MM.1S (cell line): ENCODE data around the gene CDC25B.

ENCODE experiments used
- DNase-seq: peaks from one replicate; pipeline ENCODE4 v3.0.0-alpha.2; 2015
- H2AFZ ChIP-seq: fragments of 300-600 bp; sonication (generic); 2 replicates; pipeline ENCODE4 v1.6.0; 2016; ENCODE audit warnings: antibody characterized with exemption, low read length
- H3F3A ChIP-seq: fragments of 300-600 bp; sonication (generic); 2 replicates; pipeline ENCODE4 v1.6.1; 2016; ENCODE audit warnings: mild to moderate bottlenecking, antibody characterized with exemption, low read length, moderate library complexity, mixed read lengths; ENCODE audit not compliant: insufficient read depth
- H3K27ac ChIP-seq: fragments of 300-600 bp; sonication (generic); 2 replicates; pipeline ENCODE4 v1.5.1; 2016; ENCODE audit warnings: mild to moderate bottlenecking, low read length
- H3K27me3 ChIP-seq: fragments of 300-600 bp; sonication (generic); replicated peaks from 2 replicates; pipeline ENCODE4 v1.6.0; 2016; ENCODE audit warnings: low read length; ENCODE audit not compliant: insufficient read depth
- H3K36me3 ChIP-seq: fragments of 300-600 bp; sonication (generic); replicated peaks from 2 replicates; pipeline ENCODE4 v1.6.1; 2016; ENCODE audit warnings: mild to moderate bottlenecking, low read length, mixed read lengths; ENCODE audit not compliant: insufficient read depth
- H3K4me1 ChIP-seq: fragments of 300-600 bp; sonication (generic); 2 replicates; pipeline ENCODE4 v1.6.1; 2016; ENCODE audit warnings: low read length, mixed read lengths
- H3K4me2 ChIP-seq: fragments of 300-600 bp; sonication (generic); 2 replicates; pipeline ENCODE4 v1.6.0; 2016; ENCODE audit warnings: low read depth, low read length
- H3K4me3 ChIP-seq: fragments of 300-600 bp; sonication (generic); 2 replicates; pipeline ENCODE4 v1.5.1; 2016; ENCODE audit warnings: low read length, mixed read lengths
- H3K79me2 ChIP-seq: fragments of 300-600 bp; sonication (generic); 2 replicates; pipeline ENCODE4 v1.6.1; 2016; ENCODE audit warnings: mixed run types, low read length, mixed read lengths
- H3K9ac ChIP-seq: fragments of 300-600 bp; sonication (generic); 2 replicates; pipeline ENCODE4 v1.6.1; 2016; ENCODE audit warnings: low read length, mixed read lengths
- H3K9me2 ChIP-seq: fragments of 300-600 bp; sonication (generic); replicated peaks from 2 replicates; pipeline ENCODE4 v1.6.1; 2016; ENCODE audit warnings: mild to moderate bottlenecking, low read length, mixed read lengths; ENCODE audit not compliant: insufficient read depth
- H3K9me3 ChIP-seq: fragments of 300-600 bp; sonication (generic); replicated peaks from 2 replicates; pipeline ENCODE4 v1.6.1; 2016; ENCODE audit warnings: mild to moderate bottlenecking, low read length, mixed read lengths; ENCODE audit not compliant: insufficient read depth
- H4K20me1 ChIP-seq: fragments of 300-600 bp; sonication (generic); 2 replicates; pipeline ENCODE4 v1.6.1; 2016; ENCODE audit warnings: mild to moderate bottlenecking, low read length, moderate library complexity, mixed read lengths; ENCODE audit not compliant: insufficient read depth
- CTCF ChIP-seq: fragments of 300-600 bp; sonication (generic); IDR thresholded peaks from 2 replicates; pipeline ENCODE4 v1.5.1; 2016; ENCODE audit warnings: antibody characterized with exemption, low read length, mixed read lengths
- EZH2 ChIP-seq: fragments of 300-600 bp; sonication (generic); optimal IDR thresholded peaks from 2 replicates; pipeline ENCODE3; 2017; ENCODE audit warnings: low read depth, mild to moderate bottlenecking, antibody characterized with exemption, low read length, mixed read lengths
- EZH2phosphoT487 ChIP-seq: fragments of 300-600 bp; sonication (generic); IDR thresholded peaks from 2 replicates; pipeline ENCODE4 v1.6.1; 2018; ENCODE audit warnings: antibody characterized with exemption, low read length

The CDC25B gene

GRCh38 chr20:3847429-3847940, 51.4 kb downstream of the CDC25B start:
- H3K4me3 ChIP-seq, result peak overlapping the region; percentile 99
- no peaks in the 10 kb centered on the region for H3K9me2 ChIP-seq
- H3K4me2 ChIP-seq, result peak overlapping the region; percentile 79
- DNase-seq, result no peak
- no peaks in the 10 kb centered on the region for H3K36me3 ChIP-seq
- peak overlapping the region; percentile 94 for H3K9ac ChIP-seq
- peak overlapping the region; percentile 87 for H2AFZ ChIP-seq
- peaks cover 4% of the 10 kb centered on the region; the same call in 1 of the 2 replicates for H3F3A ChIP-seq
- H3K4me1 ChIP-seq, result peaks cover 9% of the 10 kb centered on the region
- no peaks in the 10 kb centered on the region for H3K9me3 ChIP-seq
- H4K20me1 ChIP-seq, result no peaks in the 10 kb centered on the region
- TF ChIP-seq CTCF, result no peak
- TF ChIP-seq EZH2, result no peak
- TF ChIP-seq EZH2phosphoT487, result no peak
- H3K27ac ChIP-seq, result peak overlapping the region; percentile 33; the same call in 1 of the 2 replicates
- peaks cover 32% of the 10 kb centered on the region for H3K79me2 ChIP-seq
- H3K27me3 ChIP-seq, result no peaks in the 10 kb centered on the region

GRCh38 chr20:3848565-3848964, 52.5 kb downstream of the CDC25B start:
- Histone ChIP-seq H2AFZ (no peak overlapping the region), H3K27me3 (no peaks in the 10 kb centered on the region), H3K9ac (no peak overlapping the region), H3K9me2 (no peaks in the 10 kb centered on the region), H3K4me1 (peaks cover 9% of the 10 kb centered on the region), H4K20me1 (no peaks in the 10 kb centered on the region), H3K27ac (no peak overlapping the region), H3F3A (peaks cover 4% of the 10 kb centered on the region; the same call in 1 of the 2 replicates), H3K4me2 (no peak overlapping the region), H3K36me3 (no peaks in the 10 kb centered on the region), H3K4me3 (no peak overlapping the region), H3K79me2 (peaks cover 32% of the 10 kb centered on the region), H3K9me3 (no peaks in the 10 kb centered on the region)
- DNase-seq, result no peak
- no peak for TF ChIP-seq EZH2

- Histone ChIP-seq H3K27me3 (no peaks in the 10 kb centered on the region), H3K79me2 (peaks cover 12% of the 10 kb centered on the region), H3K9me3 (no peaks in the 10 kb centered on the region), H3K36me3 (no peaks in the 10 kb centered on the region; the same call in 1 of the 2 replicates), H3K4me3 (no peak overlapping the region), H3K4me1 (no peaks in the 10 kb centered on the region), H2AFZ (no peak overlapping the region), H3K27ac (no peak overlapping the region), H3K9me2 (no peaks in the 10 kb centered on the region), H3K4me2 (no peak overlapping the region), H3K9ac (no peak overlapping the region), H3F3A (no peaks in the 10 kb centered on the region; the same call in 1 of the 2 replicates), H4K20me1 (no peaks in the 10 kb centered on the region)
- TF ChIP-seq EZH2phosphoT487, result no peak
- TF ChIP-seq EZH2, result no peak
- TF ChIP-seq CTCF, result no peak
- DNase-seq, result no peak
Observed at GRCh38 chr20:3854462-3854871, 58.4 kb downstream of the CDC25B start.
